ENCODE measurements around the gene COA1.
A peak's percentile ranks its signal among the peaks of the same experiment; 100 is the strongest.
"Not testable (repeated sequence)": the region's sequence is repeated elsewhere in the genome, so short reads cannot be mapped to it uniquely, and the experiment has no call there.

The COA1 gene

DNA sequence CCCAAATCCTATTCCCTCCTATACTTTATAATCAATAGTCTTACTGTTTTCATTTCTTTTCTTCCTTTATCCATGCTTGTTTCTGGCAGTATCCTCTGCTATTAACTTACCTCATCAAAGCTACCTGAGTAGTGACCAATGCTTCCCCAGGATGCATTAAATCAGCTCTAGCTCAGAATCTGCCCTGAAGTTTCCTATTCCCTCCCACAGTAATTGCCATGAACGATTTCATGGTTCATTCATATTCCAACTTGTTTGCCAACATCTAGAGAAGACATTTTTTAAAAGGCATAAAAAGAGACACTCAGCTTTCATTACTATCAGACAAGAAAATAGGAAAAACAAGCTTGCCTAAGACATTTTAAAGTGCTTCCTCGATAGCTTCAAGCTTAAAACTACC, 42.3 kb downstream of the COA1 start:
- DNase-seq, result no peak

DNA sequence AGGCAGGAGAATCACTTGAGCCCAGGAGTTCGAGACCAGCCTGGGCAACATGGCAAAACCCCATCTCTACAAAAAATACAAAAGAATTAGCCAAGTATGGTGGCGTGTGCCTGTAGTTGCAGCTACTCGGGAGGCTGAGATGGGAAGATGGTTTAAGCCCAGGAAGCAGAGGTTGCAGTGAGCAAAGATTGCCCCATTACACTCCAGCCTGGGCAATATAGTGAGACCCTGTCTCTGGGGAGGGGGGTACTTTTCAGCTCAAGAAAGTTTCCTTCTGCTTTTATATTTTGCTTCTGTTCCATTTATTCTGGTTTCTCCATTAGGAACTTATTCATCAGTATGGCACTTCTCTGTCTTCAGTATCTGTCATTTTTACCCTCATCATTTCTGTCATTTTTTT, 48.6 kb downstream of the COA1 start:
- no peak for DNase-seq

DNA sequence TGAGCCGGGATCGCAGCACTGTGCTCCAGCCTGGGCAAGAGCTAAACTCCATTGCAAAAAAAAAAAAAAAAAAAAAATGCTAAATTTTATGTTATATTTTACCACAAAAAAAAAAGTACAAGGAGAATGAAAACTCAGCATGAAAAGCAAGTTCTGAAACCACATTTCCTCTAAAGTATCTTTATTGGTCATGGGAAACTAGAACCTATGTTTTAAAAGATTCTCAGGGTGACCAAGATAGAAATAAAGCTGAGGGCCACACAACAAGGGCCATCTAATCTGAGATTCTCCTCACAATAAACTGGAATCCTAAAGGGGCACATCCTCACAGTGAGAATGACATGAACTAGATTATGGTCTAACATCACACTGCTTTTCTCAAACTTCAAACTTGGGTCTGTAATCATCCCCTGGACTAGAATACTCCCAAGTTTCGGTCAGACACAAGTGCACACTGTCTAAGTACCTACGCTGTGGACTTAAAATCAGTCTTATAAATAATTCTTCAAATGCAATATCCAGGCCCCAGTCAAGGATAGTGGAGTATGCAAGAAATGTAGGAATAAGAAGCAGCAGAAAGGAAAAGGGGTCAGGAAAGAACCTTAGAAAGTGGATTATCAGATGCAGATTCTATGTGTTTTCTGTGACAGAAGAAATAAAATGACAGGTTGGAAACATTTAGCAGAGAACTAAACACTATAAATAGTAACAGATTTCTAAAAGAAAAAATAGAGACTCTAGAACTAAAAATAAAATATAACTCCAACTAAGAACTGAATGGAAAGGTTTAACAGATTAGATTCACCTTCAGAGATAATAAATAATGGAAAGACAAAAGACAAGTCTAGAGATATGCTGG, 49.9 kb downstream of the COA1 start:
- DNase-seq, result no peak

DNA sequence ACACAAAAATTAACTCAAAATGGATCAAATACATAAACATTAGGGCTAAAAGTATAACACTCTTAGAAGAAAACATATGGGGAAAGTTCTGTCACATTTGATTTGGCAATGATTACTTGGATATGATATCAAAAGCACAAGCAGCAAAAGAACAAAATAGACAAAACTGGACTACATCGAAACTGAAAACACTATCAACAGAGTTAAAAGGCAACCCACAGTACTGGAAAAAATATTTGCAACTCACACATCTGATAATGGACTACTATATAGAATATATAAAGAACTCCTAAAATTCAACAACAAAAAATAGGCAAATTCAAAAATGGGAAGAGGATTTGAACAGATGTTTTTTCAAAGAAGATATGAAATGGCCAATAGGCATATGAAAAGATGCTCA, 51.0 kb downstream of the COA1 start:
- no peak for DNase-seq

DNA sequence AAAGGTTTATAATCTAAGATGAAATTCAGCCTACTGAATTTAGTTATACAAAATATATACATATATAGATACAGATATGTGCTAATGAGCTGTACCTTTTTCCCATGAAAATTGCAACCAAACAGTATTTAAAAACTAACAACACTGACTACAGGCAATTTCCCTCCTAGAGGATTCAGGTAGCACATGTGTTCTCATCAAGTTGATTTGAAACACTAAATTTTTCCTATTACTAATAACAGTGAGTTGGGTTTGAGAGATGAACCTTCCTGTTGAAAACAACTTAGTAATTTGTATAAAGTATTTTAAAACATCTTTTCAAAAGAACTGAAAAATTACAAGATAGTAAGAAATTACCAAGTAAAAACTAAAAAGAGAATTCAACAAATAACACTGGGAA, 51.5 kb downstream of the COA1 start:
- no peak for DNase-seq

DNA sequence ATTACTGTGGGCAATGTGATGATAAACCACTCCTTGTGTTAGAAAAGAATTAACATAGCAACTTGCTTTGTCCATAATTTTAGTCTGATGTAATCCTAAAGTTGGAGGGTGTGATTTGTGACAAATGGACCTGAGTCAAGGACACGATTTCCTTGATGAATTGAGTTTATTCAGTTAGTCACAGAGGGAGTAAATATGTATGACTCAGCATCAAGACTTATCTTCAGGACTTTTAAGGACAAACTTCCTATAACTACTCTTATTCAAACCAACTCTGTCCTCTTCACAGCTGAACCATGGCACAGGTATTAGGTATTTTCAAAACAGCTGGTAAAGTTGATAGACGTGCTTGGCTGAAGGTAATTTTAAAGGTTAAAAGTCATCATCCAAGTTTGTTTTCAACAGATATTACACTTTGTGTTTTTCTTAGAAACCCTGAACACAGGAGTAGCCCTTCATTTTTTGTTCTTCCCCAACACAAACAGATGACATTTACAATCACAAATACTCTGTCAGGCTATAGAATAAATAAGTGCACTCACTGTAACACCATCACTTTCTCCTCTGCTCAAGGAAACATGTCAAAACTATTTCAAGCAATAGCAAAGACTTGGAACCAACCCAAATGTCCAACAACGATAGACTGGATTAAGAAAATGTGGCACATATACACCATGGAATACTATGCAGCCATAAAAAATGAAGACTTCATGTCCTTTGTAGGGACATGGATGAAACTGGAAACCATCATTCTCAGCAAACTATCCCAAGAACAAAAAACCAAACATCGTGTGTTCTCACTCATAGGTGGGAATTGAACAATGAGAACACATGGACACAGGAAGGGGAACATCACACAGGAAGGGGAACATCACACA, 54.5 kb downstream of the COA1 start:
- DNase-seq, result peak; percentile 53

DNA sequence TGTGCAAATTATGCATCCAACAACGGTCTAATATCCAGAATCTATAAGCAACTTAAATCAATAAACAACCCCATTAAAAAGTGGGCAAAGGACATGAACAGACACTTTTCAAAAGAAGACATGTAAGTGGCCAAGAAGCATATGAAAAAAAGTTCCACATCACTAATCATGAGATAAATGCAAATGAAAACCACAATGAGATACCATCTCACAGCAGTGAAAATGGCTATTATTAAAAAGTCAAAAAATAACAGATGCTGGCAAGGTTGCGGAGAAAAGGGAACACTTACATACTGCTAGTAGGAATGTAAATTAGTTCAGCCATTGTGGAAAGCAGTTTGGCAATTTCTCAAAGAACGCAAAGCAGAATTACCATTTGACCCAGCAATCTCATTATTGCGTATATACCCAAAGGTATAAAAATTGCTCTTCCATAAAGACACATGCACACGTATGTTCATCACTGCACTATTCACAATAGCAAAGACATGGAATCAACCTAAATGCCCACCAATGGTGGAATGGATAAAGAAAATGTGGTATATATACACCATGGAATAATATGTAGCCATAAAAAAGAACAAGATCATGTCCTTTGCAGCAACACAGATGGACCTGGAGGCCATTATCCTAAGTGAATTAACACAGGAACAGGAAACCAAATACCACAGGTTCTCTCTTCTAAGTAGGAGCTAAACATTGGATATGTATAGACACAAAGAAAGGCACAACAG, 55.9 kb downstream of the COA1 start:
- not testable (repeated sequence) for DNase-seq

DNA sequence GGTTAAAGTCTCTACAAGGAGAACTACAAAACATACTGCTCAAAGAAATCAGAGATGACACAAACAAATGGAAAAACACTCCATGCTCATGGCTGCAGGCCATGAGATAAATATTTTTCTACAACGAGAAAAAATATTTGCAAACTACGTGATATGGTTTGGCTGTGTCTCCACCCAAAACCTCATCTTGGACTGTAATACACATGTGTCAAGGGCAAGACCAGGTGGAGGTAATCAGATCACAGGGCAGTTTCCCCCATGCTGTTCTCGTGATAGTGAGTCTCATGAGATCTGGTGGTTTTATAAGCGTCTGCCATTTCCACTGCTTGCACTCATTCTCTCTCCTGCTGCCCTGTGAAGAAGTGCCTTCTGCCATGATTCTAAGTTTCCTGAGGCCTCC, 57.8 kb downstream of the COA1 start:
- DNase-seq, result peak; percentile 73

DNA sequence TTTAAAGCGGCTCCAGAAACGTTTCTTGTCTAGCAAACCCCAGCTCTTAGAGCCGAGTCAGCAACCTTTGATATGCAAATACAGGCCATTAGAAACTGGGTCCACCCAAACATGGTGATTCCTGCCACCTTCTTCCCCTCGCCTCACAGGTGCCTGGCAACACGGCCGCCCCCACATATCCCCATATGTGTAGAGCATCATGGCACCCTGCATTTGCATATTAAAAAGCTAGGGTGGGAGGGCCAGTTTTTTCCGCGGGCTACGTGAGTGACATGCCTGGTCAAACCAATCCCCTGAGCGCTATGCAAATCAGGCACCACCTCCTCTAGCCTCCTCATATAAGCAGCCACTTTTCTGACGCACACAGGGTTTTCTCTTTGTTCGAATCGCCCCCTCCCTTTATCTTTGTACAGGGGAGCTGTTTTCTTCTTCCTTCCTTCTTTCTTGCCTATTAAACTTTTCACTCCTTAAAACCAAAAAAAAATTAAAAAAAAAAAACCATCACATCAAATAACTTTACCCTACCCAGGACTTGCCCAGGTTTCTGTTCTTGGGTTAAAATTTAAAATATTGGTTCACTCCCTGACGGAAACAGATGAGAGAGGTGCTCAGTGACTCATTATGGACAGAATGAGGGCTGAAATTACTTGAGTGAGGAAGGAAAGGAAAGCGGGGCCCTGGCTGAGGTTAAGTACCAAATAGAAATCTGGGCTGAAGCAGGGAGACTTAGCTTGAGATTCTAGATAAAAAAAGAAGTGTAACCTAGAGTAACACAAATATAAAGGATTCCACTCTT, 59.8 kb downstream of the COA1 start:
- no peak for DNase-seq

DNA sequence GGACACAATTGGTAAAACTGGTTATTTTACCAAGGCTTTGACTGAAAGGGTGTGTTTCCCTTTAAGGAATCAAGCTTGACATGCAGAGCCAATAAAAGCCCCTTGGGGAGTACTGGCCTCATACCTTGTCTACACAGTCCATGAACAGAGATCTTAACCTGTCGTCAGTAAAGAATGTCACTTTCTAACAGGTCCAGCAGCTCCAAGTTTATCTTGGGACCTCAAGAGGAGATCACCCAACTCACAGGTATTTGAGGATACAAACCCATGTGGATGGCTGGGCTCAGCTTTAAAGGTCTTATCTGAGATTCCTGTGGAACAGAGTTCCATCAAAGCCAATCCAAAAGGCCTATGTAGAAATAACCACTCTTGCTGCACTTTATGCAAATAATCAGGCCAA, 61.3 kb downstream of the COA1 start:
- DNase-seq, result no peak

DNA sequence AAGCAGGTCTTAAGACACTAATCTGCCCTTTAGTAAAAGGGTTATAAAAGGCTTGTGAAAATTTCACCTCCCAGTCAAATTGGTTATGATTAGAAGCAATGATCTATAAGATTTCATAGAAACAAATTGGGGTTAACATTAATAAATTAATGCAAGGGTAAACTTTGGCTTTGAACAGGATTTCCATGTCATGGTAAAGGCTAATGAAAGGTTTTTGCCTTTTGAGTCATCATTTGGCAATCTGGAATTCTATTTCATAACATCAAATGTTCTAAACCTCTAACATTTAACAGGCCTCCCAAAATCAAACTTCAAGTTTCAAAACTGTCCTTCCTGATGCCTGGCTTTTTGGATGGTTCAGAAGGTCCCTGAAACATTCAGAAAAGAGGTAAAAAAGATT, 62.4 kb downstream of the COA1 start:
- DNase-seq, result no peak

DNA sequence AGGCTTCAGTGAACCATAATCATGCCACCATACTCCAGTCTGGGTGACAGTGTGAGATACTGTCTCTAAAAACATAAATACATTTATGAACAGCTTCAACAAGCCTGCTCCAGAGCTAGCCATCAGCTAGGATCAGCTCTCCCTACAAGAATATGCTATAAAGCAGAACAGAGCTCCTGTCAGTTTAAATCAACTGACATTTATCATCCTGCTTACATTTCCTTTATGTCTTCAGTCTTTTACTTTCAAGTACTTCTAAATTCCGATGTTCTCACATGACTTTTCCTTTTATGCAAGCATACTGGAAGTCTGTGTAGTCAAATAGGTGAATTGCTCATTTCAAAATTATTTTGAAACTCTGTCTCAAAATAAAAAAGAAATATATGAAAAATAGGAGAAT, 64.6 kb downstream of the COA1 start:
- no peak for DNase-seq

DNA sequence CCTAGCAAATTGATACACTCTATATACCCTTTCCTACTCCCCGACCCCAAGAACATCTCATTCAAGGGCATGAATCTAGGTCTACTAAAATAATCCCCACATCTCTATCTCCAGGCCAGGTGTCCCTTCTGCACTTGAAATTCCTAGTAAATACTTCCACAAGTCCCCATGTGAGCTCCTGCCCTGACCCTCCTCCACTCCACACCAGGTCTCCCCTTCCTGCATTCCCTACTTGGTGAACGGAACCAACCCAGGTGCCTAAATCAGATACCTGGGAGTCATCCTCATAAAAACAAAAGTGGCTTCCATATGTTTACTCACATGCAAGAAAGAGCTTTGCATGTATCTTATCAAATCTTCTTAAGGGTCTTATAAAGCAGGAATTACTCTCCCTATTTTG, 69.2 kb downstream of the COA1 start:
- DNase-seq, result no peak

DNA sequence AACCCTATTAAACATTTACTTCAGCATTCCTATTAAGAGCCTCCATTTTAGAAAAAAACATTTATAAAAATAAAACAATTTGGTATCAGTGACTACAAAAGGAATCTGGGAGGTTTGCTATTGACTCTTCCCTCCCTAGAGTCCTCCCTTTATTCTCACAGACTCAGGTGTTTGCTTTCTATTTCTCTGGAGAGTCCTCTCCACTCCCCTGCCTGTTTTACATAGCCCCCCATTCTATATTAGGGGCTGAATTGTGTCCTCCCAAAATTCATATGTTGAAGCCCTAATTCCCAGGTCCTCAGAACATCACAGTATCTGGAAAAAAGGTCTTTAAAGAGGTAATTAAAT, 69.8 kb downstream of the COA1 start:
- DNase-seq, result no peak

DNA sequence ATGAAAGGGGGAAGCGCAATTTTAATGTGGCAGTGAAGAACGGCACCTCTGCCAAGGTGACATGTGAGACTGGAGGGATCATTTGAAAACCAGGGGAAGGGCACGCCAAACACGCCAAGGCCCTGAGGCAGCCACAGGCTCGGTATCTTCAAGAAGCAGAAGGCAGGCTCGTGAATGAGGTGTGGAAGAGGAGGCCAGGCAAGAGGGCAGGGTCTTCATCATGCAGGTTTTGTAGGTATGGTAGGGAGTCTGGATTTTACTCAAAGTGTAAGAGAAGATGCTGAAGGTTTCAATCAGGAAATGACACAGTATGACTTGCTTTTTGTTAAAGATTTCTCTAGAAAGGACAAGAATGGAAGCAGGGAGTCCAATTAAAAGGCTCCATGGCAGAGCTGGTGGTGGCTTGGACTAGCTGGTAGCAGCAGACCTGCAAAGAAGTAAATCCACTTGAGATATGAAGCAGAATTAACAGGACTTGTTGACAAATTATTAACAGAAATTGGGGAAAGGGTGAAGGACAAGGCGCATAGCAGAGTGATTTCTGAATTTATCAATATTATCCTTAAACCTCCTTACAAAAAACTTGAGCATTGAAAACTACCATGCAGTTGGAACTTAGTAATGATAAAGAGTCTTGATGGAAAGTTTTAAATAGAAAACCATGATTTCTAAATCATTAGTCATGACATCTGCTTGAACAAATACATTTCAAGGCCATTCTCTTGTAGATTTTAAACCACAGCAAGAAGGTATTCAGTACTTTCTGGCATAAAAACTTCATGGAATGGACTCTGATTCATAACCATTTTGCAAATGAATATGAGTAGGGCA, 70.4 kb downstream of the COA1 start:
- DNase-seq, result no peak

DNA sequence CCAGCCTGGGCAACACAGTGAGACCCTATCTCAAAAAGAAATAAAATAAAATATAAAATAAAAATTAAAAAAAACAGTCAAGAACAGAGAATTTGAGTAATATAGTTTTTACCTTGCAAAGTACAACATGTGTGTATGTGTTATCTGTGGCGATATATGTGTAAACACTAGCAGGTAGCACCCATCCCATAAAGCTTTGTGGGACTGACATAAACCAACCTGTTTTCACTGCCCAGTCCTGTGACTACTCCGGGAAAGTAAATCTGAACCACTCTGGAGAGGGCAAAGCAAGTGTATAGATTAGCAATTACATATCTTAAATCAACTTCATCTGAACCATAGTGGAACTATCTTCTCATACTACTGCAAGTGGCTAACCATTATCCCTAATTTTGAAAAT, 72.3 kb downstream of the COA1 start:
- no peak for DNase-seq

DNA sequence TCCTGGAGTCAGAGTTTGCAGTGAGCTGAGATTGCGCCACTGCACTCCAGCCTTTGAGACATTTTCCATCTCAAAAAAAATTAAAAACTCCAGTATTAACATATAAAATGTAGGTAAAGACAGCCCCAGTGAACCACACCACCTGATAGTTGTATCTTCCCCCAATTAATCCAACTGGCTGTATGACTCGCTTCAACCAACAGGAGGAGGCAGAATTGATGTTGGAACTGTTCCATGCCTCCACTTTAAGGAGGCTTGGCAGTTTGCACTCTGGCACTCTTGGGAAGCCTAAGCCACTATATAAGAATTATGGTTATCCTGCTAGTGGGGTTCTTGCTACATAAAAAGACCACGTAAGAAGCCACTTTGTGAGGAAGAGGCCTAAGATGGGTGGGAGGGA, 73.7 kb downstream of the COA1 start:
- DNase-seq, result no peak

DNA sequence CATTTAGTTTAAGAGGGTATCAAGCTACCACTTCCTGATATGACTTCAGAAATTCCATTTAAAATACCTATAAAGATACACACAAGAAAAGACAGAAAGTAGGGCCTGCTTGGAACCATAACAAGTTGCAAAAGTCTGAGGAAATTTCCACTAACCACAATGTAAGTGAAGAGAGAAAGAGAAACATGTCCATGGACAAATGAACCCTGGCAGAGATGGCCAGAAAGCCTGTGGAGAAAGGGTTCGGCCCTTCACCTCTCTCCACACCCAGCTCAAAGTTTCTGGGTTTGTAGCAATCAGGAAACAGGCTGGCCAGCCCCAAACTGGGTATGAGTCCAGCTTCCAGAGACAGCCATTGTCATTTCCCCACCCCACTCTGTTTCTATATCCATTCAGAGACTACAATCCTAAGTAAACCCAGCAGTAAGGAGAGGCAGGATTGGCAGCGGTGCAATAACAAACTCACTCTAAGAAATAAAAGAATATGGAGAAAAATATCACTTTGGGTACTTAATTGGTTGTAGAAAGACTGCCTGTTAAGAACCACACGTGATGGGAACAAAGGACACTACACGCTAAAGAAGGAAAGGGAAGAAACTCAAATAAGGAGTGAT, 75.3 kb downstream of the COA1 start:
- DNase-seq, result no peak

DNA sequence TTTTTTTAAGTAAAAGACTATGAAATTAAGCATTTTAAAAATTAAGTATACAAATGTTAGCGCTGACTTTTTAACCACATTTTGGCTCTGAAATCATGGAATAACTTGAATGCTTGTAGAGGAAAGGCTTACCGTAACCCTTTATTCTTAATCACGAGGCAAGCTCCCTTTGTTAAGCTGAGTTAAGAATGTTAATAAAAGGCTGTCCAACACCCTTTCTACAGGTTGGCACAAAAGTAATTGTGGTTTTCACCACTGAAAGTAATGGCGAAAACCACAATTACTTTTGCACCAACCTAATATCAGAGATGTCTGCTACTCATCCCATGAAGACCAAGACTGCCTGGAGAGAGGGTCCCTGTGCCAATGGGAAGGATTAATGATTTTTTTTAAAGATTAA, 75.9 kb downstream of the COA1 start:
- no peak for DNase-seq

DNA sequence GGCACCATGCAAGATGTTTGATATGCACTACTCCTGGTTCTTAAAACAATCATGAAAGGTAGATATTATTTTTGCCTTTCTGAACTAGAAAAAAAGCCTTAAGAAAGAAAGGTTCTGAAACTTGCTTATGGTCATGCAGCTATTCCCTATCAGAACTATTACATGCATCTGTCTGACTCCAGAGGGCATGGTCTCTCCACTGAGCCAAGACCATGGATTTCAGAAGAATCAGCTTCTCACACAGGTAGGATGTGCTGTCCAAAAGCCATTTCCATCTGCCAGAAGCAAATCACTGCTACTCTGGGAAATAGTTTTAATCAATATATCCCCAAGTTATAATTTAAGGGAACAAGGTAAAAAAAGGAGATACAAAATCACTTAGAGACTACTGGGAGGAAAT, 77.0 kb downstream of the COA1 start:
- DNase-seq, result no peak

DNA sequence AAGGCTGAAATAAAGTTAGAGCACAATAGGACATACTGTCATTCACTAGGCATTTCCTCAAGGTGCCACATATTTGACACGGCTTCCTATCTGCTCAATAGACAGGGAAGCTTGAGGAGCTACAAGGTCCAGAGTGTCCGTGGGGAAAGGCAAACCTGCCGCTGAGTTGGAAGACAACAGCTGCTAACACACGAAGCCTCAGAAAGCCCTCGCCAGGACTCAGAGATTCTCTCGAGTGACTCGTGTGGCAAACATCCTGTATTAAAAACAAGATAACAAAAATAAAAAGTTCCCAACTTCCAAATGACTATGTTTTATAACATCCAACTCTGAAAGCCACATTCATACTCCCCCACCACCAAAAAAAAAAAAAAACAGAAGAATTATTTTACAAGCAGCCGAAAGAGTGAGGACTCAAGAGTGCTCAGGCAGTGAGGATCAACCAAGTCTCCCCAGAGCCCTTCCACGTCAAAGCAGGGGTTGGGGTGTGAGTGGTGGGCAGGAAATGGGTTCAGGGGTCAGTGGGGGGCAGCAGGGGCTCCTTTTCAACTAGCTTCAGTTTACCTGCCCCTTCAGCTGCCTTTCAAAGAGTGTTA, 78.8 kb downstream of the COA1 start:
- DNase-seq, result no peak

Data from hematopoietic multipotent progenitor cell treated with erythropoietin and hydrocortisone succinate and interleukin-3 and kit ligand, for 8 days (in vitro differentiated cells).